Neural progenitor cell (in vitro differentiated cells): Measurements from ENCODE around the gene KLHL10.

Experiments used
- EZH2 ChIP-seq: fragments of 200-600 bp; sonication (generic); IDR thresholded peaks from 2 replicates; pipeline ENCODE4 v1.6.1; 2017; ENCODE audit warnings: antibody characterized with exemption, mild to moderate bottlenecking, moderate library complexity
- TF ChIP-seq, protein P1 (sequence below): fragments of 200-600 bp; sonication (generic); IDR thresholded peaks from 2 replicates; pipeline ENCODE4 v1.5.1; 2017; ENCODE audit warnings: antibody characterized with exemption, mild to moderate bottlenecking

DNA sequence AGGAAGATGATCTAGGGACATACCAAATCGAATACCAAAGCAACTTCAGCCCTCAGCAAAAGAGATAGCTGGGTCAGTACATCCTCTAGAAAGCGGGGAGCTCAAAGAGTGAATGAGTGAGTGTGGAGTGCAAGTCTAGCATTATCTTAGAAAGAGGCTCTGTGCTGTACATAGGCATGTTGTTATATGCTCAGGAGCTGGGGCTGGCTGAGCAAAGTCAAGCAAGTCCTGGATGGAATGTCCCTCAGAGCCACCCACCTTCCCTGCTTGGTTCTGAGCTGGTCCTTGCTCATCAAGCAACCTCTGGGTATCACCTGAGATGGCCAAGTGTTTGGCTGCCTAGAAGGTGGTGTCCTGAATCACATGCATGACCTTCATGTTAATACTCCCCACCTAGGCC is 32.5 kb downstream of the KLHL10 start:
- TF ChIP-seq, protein P1, sequence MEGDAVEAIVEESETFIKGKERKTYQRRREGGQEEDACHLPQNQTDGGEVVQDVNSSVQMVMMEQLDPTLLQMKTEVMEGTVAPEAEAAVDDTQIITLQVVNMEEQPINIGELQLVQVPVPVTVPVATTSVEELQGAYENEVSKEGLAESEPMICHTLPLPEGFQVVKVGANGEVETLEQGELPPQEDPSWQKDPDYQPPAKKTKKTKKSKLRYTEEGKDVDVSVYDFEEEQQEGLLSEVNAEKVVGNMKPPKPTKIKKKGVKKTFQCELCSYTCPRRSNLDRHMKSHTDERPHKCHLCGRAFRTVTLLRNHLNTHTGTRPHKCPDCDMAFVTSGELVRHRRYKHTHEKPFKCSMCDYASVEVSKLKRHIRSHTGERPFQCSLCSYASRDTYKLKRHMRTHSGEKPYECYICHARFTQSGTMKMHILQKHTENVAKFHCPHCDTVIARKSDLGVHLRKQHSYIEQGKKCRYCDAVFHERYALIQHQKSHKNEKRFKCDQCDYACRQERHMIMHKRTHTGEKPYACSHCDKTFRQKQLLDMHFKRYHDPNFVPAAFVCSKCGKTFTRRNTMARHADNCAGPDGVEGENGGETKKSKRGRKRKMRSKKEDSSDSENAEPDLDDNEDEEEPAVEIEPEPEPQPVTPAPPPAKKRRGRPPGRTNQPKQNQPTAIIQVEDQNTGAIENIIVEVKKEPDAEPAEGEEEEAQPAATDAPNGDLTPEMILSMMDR: no peak
- TF ChIP-seq EZH2: no peak
